Measurements from ENCODE around the gene ADCK2.

DNA sequence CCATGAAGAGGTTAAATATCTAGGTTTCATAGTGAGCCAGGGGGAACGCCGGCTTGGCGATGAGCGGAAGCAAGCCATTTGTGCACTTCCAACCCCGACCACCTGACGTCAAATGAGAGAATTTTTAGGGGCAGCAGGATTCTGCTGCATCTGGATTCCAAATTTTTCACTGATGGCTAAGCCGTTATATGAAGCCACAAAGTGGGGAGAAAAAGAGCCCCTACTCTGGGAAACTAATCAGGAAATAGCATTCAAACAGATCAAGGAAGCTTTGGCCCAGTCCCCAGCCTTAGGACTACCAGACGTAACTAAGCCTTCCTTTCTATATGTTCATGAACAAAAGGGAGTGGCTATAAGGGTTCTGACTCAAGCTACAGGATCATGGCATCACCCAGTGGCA is 12.9 kb upstream of the ADCK2 start:
- TF ChIP-seq, protein P1, sequence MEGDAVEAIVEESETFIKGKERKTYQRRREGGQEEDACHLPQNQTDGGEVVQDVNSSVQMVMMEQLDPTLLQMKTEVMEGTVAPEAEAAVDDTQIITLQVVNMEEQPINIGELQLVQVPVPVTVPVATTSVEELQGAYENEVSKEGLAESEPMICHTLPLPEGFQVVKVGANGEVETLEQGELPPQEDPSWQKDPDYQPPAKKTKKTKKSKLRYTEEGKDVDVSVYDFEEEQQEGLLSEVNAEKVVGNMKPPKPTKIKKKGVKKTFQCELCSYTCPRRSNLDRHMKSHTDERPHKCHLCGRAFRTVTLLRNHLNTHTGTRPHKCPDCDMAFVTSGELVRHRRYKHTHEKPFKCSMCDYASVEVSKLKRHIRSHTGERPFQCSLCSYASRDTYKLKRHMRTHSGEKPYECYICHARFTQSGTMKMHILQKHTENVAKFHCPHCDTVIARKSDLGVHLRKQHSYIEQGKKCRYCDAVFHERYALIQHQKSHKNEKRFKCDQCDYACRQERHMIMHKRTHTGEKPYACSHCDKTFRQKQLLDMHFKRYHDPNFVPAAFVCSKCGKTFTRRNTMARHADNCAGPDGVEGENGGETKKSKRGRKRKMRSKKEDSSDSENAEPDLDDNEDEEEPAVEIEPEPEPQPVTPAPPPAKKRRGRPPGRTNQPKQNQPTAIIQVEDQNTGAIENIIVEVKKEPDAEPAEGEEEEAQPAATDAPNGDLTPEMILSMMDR (IDR thresholded peaks at IDR 0.05): no peak
- TF ChIP-seq EP300 (IDR thresholded peaks at IDR 0.05; ENCODE audit: low read depth) (no peak), POLR2AphosphoS5 (IDR thresholded peaks at IDR 0.05) (no peak)

All from transverse colon (tissue), 4 donors.